IMR-90 (cell line): ENCODE results near the gene TNIP1. TPM values are rescaled to one million over a fixed set of nuclear protein-coding genes. Genes with fewer than 3 reads are reported as not detected.

Experiments used
- ATAC-seq: fragments of 200-7000 bp; cut with Tn5 transposase; 2 replicates; pipeline ENCODE4 v1.9.1; 2020; ENCODE audit warnings: low read depth, mild to moderate bottlenecking, moderate library complexity
- BruUV-seq: library from RNA; stranded (reverse); fragments of 400-500 nt; replicated peaks from 2 replicates; lab custom pipeline; 2021; lab: Mats Ljungman, UMichigan
- CTCF ChIA-PET: fragments of 300-600 bp; formaldehyde crosslinking; extraction: SDS; loops from one replicate; lab custom pipeline; 2021; ENCODE audit warnings: antibody characterized with exemption; lab: Yijun Ruan, JAX
- POLR2A ChIA-PET: fragments of 300-600 bp; sonication (Branson Sonifier 250); formaldehyde crosslinking; loops from one replicate; lab custom pipeline; 2022; ENCODE audit warnings: antibody characterized with exemption; ENCODE audit not compliant: unreplicated experiment; lab: Charles Lee
- DNase-seq: peaks from one replicate; pipeline ENCODE4 v3.0.0; 2013
- H2AFZ ChIP-seq: replicated peaks from 2 replicates; pipeline ENCODE3; 2013; ENCODE audit warnings: low read length, mild to moderate bottlenecking; ENCODE audit not compliant: poor library complexity
- H2AK5ac ChIP-seq: 2 replicates; pipeline ENCODE4 v1.6.1; 2013; ENCODE audit warnings: low read depth, low read length, inconsistent platforms
- H2AK9ac ChIP-seq: replicated peaks from 2 replicates; pipeline ENCODE3; 2013; ENCODE audit warnings: mild to moderate bottlenecking, low read depth, low read length, moderate library complexity; ENCODE audit not compliant: poor library complexity
- H2BK120ac ChIP-seq: 2 replicates; pipeline ENCODE4 v1.6.1; 2013; ENCODE audit warnings: low read depth, low read length, inconsistent platforms
- H2BK15ac ChIP-seq: 3 replicates; pipeline ENCODE4 v1.6.1; 2013; ENCODE audit warnings: low read depth, low read length, inconsistent platforms
- H2BK20ac ChIP-seq: 2 replicates; pipeline ENCODE4 v1.6.1; 2013; ENCODE audit warnings: low read depth, mild to moderate bottlenecking, inconsistent platforms, low read length, moderate library complexity
- H2BK5ac ChIP-seq: 2 replicates; pipeline ENCODE4 v1.6.1; 2013; ENCODE audit warnings: mild to moderate bottlenecking, low read depth, low read length, inconsistent platforms; ENCODE audit not compliant: poor library complexity, severe bottlenecking
- H3K14ac ChIP-seq: replicated peaks from 2 replicates; pipeline ENCODE4 v1.6.1; 2013; ENCODE audit warnings: low read depth, low read length, inconsistent platforms
- H3K18ac ChIP-seq: 2 replicates; pipeline ENCODE4 v1.6.1; 2013; ENCODE audit warnings: low read depth, low read length, control low read depth
- H3K23ac ChIP-seq: 2 replicates; pipeline ENCODE4 v1.6.1; 2013; ENCODE audit warnings: low read depth, low read length, inconsistent platforms
- H3K27ac ChIP-seq: 2 replicates; pipeline ENCODE4 v1.5.1; 2013; ENCODE audit warnings: mild to moderate bottlenecking, control low read depth, low read length; ENCODE audit not compliant: insufficient read depth
- H3K27me3 ChIP-seq: 2 replicates; pipeline ENCODE4 v1.6.1; 2013; ENCODE audit warnings: low read length; ENCODE audit not compliant: control insufficient read depth, insufficient read depth
- H3K36me3 ChIP-seq: 2 replicates; pipeline ENCODE4 v1.6.1; 2013; ENCODE audit warnings: low read length, mixed read lengths; ENCODE audit not compliant: control insufficient read depth, insufficient read depth
- H3K4ac ChIP-seq: 2 replicates; pipeline ENCODE4 v1.6.1; 2013; ENCODE audit warnings: low read depth, low read length, inconsistent platforms
- H3K4me1 ChIP-seq: 2 replicates; pipeline ENCODE4 v1.6.1; 2013; ENCODE audit warnings: low read length, mixed read lengths; ENCODE audit not compliant: control insufficient read depth, insufficient read depth
- H3K4me2 ChIP-seq: 2 replicates; pipeline ENCODE4 v1.6.1; 2013; ENCODE audit warnings: low read depth, mild to moderate bottlenecking, control low read depth, low read length, moderate library complexity
- H3K4me3 ChIP-seq: 2 replicates; pipeline ENCODE4 v1.5.1; 2013; ENCODE audit warnings: low read depth, mild to moderate bottlenecking, control low read depth, low read length, moderate library complexity; ENCODE audit not compliant: insufficient read depth
- H3K56ac ChIP-seq: 2 replicates; pipeline ENCODE4 v1.6.1; 2013; ENCODE audit warnings: low read length, inconsistent platforms; ENCODE audit not compliant: insufficient read depth; ENCODE audit errors: extremely low read depth
- H3K79me1 ChIP-seq, 2 experiments: 2 replicates each; pipeline ENCODE4 v1.6.1; 2013; ENCODE audit warnings: low read length in 2 of 2, inconsistent platforms in 1 of 2, low read depth in 1 of 2
- H3K9ac ChIP-seq: 2 replicates; pipeline ENCODE4 v1.6.1; 2013; ENCODE audit warnings: low read depth, low read length, control low read depth
- H3K9me1 ChIP-seq: 2 replicates; pipeline ENCODE4 v1.6.1; 2013; ENCODE audit warnings: low read length, inconsistent platforms; ENCODE audit not compliant: insufficient read depth
- H3K9me3 ChIP-seq: 2 replicates; pipeline ENCODE4 v1.6.1; 2013; ENCODE audit warnings: low read length; ENCODE audit not compliant: control insufficient read depth, insufficient read depth
- H4K20me1 ChIP-seq: 2 replicates; pipeline ENCODE4 v1.6.1; 2013; ENCODE audit warnings: low read length, inconsistent platforms; ENCODE audit not compliant: insufficient read depth
- H4K5ac ChIP-seq: 2 replicates; pipeline ENCODE4 v1.6.1; 2013; ENCODE audit warnings: mild to moderate bottlenecking, low read depth, low read length, control low read depth
- H4K8ac ChIP-seq, 2 experiments: 2 replicates each; pipeline ENCODE4 v1.6.1; 2013; ENCODE audit warnings: low read depth in 2 of 2, low read length in 2 of 2, control low read depth in 1 of 2, inconsistent platforms in 1 of 2
- H4K91ac ChIP-seq: 2 replicates; pipeline ENCODE4 v1.6.1; 2013; ENCODE audit warnings: low read depth, low read length, inconsistent platforms; ENCODE audit not compliant: insufficient read depth
- BHLHE40 ChIP-seq: fragments of 150-350 bp; IDR thresholded peaks from 2 replicates; pipeline ENCODE4 v1.6.1; 2016; ENCODE audit warnings: mild to moderate bottlenecking, low read depth, low read length
- CEBPB ChIP-seq: IDR thresholded peaks from 2 replicates; pipeline ENCODE4 v1.6.1; 2012; ENCODE audit warnings: low read depth, low read length, improper control_type of control experiment
- CHD1 ChIP-seq: IDR thresholded peaks from 2 replicates; pipeline ENCODE4 v1.6.1; 2012; ENCODE audit warnings: low read depth, low read length, improper control_type of control experiment
- CTCF ChIP-seq: conservative IDR thresholded peaks from 2 replicates; pipeline ENCODE4 v1.5.1; 2012; ENCODE audit warnings: mild to moderate bottlenecking, low read depth, low read length, improper control_type of control experiment
- ELK1 ChIP-seq: fragments of 150-350 bp; IDR thresholded peaks from 2 replicates; pipeline ENCODE4 v1.6.1; 2016; ENCODE audit warnings: low read depth, mild to moderate bottlenecking, low read length, moderate library complexity, borderline replicate concordance
- MAFK ChIP-seq: IDR thresholded peaks from 2 replicates; pipeline ENCODE4 v1.6.1; 2012; ENCODE audit warnings: low read depth, low read length, improper control_type of control experiment
- MAZ ChIP-seq: IDR thresholded peaks from 2 replicates; pipeline ENCODE4 v1.6.1; 2012; ENCODE audit warnings: low read depth, mild to moderate bottlenecking, low read length, improper control_type of control experiment, moderate library complexity, borderline replicate concordance
- MXI1 ChIP-seq: IDR thresholded peaks from 2 replicates; pipeline ENCODE4 v1.6.1; 2012; ENCODE audit warnings: low read depth, mild to moderate bottlenecking, low read length, moderate library complexity, borderline replicate concordance
- NFE2L2 ChIP-seq: fragments of 150-350 bp; IDR thresholded peaks from 2 replicates; pipeline ENCODE4 v1.6.1; 2016; ENCODE audit warnings: low read depth, mild to moderate bottlenecking, low read length
- RAD21 ChIP-seq: IDR thresholded peaks from 2 replicates; pipeline ENCODE4 v1.6.1; 2012; ENCODE audit warnings: low read length, improper control_type of control experiment
- RCOR1 ChIP-seq: IDR thresholded peaks from 2 replicates; pipeline ENCODE4 v1.6.1; 2012; ENCODE audit warnings: mild to moderate bottlenecking, low read length, improper control_type of control experiment; ENCODE audit not compliant: insufficient replicate concordance
- RFX5 ChIP-seq: IDR thresholded peaks from 2 replicates; pipeline ENCODE4 v1.8.0; 2012; ENCODE audit warnings: low read depth, mild to moderate bottlenecking, low read length, moderate library complexity
- SMC3 ChIP-seq: fragments of 150-350 bp; IDR thresholded peaks from 2 replicates; pipeline ENCODE4 v1.6.1; 2016; ENCODE audit warnings: low read depth, mild to moderate bottlenecking, antibody characterized with exemption, low read length, moderate library complexity
- WGBS, 2 experiments: methylation state at CpG; one replicate each; pipeline versions ENCODE4 v1.1.5 to v1.1.7; 2013; ENCODE audit warnings: missing lambda C conversion rate in 2 of 2; ENCODE audit not compliant: insufficient read length in 1 of 2; ENCODE audit errors: extremely low coverage in 2 of 2; 5-methylcytosine and 5-hydroxymethylcytosine counted together
- dilution Hi-C: fragments of 300-500 bp; cut with HindIII; formaldehyde crosslinking; loops from one replicate; pipeline ENCODE4 v1.14.3; 2018; ENCODE audit warnings: low sequenced_read_pairs; ENCODE audit not compliant: unreplicated experiment
- in situ Hi-C: fragments of 300-500 bp; cut with MboI; formaldehyde crosslinking; loops from 3 replicates; pipeline ENCODE4 v1.14.3; 2019; ENCODE audit warnings: low sequenced_read_pairs, inconsistent platforms, mixed read lengths
- intact Hi-C: fragments of 100-400 bp; cut with micrococcal nuclease; formaldehyde crosslinking; loops from 2 replicates; pipeline ENCODE4 v1.10.0; 2022
- polyA plus RNA-seq, 3 experiments: library from polyadenylated mRNA; depleted of rRNA; stranded (reverse); fragments of >200 nt; gene quantifications; 2 replicates each; pipeline ENCODE4 v1.2.3, GENCODE V29; 2012; ENCODE audit warnings: low replicate concordance in 1 of 3
- total RNA-seq: library from RNA; depleted of rRNA; stranded (reverse); fragments of >200 nt; gene quantifications from 2 replicates; pipeline ENCODE4 v1.2.3, GENCODE V29; 2012
- TF ChIP-seq, protein P1 (sequence below): fragments of 150-350 bp; IDR thresholded peaks from 2 replicates; pipeline ENCODE4 v1.6.1; 2017; ENCODE audit warnings: mild to moderate bottlenecking, antibody characterized with exemption, low read length, low read depth

Gene TNIP1
- total and polyA plus RNA-seq, 2 of the 4 experiments (the other 2 are of a cell fraction): 63.8 to 92.8 TPM

GRCh38 chr5:151098768-151099121 is 17.9 kb upstream of the TNIP1 start:
- DNase-seq: no peak
- 90% methylated on average over 2 of the region's 4 CpGs; no CpG with 5 or more reads in 1 of the 2 experiments for WGBS, 2 experiments

More at GRCh38 chr5:151098768-151099121, 17.9 kb upstream of the TNIP1 start:
- ChIA-PET CTCF (no interaction called here), POLR2A (no interaction called here)
- Histone ChIP-seq H3K27me3 (no peaks in the 10 kb centered on the region), H2BK5ac (no peak overlapping the region), H3K4me2 (no peak overlapping the region), H4K8ac (no peak overlapping the region), H3K79me1 (peaks cover 3 to 22% of the 10 kb centered on the region in 2 experiments; a peak in 1 of 4 replicates), H3K9me3 (no peaks in the 10 kb centered on the region), H2BK15ac (no peak overlapping the region), H2AK9ac (no peak overlapping the region), H3K36me3 (peaks cover 32% of the 10 kb centered on the region), H2AFZ (no peak overlapping the region), H2AK5ac (no peak overlapping the region), H3K14ac (0 out of 2 replicates have a peak overlapping the region, but pooled peaks have one; percentile 25), H3K4me3 (no peak overlapping the region), H4K91ac (no peak overlapping the region), H3K4me1 (peaks cover 18% of the 10 kb centered on the region), H2BK20ac (no peak overlapping the region), H3K18ac (no peak overlapping the region), H2BK120ac (no peak overlapping the region), H4K20me1 (no peaks in the 10 kb centered on the region; the same call in 1 of the 2 replicates), H3K27ac (no peak overlapping the region), H3K9me1 (peaks cover 34% of the 10 kb centered on the region), H3K56ac (no peak overlapping the region), H3K9ac (no peak overlapping the region), H3K23ac (no peak overlapping the region), H3K4ac (no peak overlapping the region), H4K5ac (no peak overlapping the region)
- ATAC-seq: no peak
- dilution Hi-C loops (no loop called here), intact Hi-C loops (no loop called here), in situ Hi-C loops (no loop called here)
- BruUV-seq: no TSS peak
- TF ChIP-seq MXI1 (no peak), RFX5 (no peak), RAD21 (no peak), MAZ (no peak), ELK1 (no peak), BHLHE40 (no peak), CEBPB (no peak), RCOR1 (no peak), CTCF (no peak), CHD1 (no peak), NFE2L2 (no peak), MAFK (no peak), SMC3 (no peak)
- TF ChIP-seq, protein P1, sequence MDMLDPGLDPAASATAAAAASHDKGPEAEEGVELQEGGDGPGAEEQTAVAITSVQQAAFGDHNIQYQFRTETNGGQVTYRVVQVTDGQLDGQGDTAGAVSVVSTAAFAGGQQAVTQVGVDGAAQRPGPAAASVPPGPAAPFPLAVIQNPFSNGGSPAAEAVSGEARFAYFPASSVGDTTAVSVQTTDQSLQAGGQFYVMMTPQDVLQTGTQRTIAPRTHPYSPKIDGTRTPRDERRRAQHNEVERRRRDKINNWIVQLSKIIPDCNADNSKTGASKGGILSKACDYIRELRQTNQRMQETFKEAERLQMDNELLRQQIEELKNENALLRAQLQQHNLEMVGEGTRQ: no peak
